ENCODE data around the gene SPTSSA. TPM values are rescaled to one million over a fixed set of nuclear protein-coding genes. Genes with fewer than 3 reads are reported as not detected.

Gene SPTSSA
- total and polyA plus RNA-seq, 2 donors (not counting 1 experiment from before 2014, with no cell fraction given), result 3.8 to 6.9 TPM

DNA sequence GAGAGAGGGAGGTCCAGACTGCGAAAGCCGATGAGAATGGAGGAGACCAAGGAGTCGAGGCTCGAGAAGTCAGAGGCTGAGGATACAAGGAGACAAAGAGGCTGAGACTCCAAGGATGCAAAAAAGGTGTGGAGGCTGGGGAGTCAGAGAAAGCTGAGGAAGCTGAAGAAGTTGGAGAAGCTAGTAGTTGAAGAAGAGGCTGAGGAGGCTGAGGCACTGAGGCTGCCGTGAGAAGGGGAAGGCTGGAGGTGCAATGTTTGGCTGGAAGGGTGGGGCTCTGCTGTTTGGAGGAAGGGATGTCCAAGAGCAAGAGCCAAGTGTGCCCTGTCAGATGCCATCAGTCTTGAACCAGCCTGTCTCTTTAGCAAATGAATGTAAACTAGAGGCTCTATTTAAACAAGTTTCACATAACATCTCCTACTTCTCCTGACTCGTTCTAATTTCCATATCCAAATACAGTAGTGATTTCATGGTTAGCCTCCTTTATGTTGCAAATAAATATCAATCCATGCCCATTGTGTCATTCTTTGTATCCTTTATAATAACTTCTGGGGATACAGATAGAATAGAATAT is 10.8 kb upstream of the SPTSSA start:
- no peak for ATAC-seq (ENCODE audit: low read depth)
- no peak overlapping the region for H3K4me3 ChIP-seq (ENCODE audit: control extremely low read depth in 1 of 5, extremely low read depth in 1 of 5, insufficient read depth in 1 of 5, low read depth in 2 of 5, low read length in 4 of 5)
- Mint-ChIP-seq H3K27ac (no peak overlapping the region), H3K4me3 (no peak overlapping the region), H3K4me1 (no peaks in the 10 kb centered on the region), H3K9me3 (ENCODE audit: insufficient read depth) (no peaks in the 10 kb centered on the region), H3K27me3 (peaks cover 7% of the 10 kb centered on the region)
- H3K9me3 ChIP-seq (ENCODE audit: control extremely low read depth in 1 of 3, control insufficient read depth in 2 of 3, insufficient read depth in 1 of 3, low read length in 2 of 3), result no peaks in the 10 kb centered on the region
- POLR2A ChIA-PET, result no interaction called here
- H2AFZ ChIP-seq (ENCODE audit: insufficient read depth, low read depth, low read length, poor library complexity, severe bottlenecking), result no peak overlapping the region
- peaks cover 0 to 5% (median 0%) of the 10 kb centered on the region in 4 experiments for H3K27me3 ChIP-seq (replicated peaks in 1 of 4; ENCODE audit: control extremely low read depth in 1 of 4, control insufficient read depth in 3 of 4, insufficient read depth in 4 of 4, low read length in 3 of 4)
- no peaks in the 10 kb centered on the region for H4K20me1 ChIP-seq (ENCODE audit: control insufficient read depth, insufficient read depth, low read length, poor library complexity, severe bottlenecking)
- intact Hi-C loops (cut with micrococcal nuclease), result no loop called here
- CTCF ChIA-PET, result no interaction called here
- no peak overlapping the region for H3K27ac ChIP-seq (ENCODE audit: low read length in 2 of 2)
- H3K36me3 ChIP-seq (replicated peaks in 1 of 2; ENCODE audit: control extremely low read depth in 1 of 2, control insufficient read depth in 1 of 2, extremely low read depth in 1 of 2, insufficient read depth in 2 of 2, low read length in 1 of 2), result no peaks in the 10 kb centered on the region
- no peak overlapping the region for H3K9ac ChIP-seq (ENCODE audit: low read length)
- 97% methylated on average over 5 of the region's 6 CpGs for WGBS (ENCODE audit: insufficient coverage)
- no peak overlapping the region for H3K4me2 ChIP-seq (replicated peaks; ENCODE audit: low read depth, low read length, poor library complexity, severe bottlenecking)
- DNase-seq, result no peak
- H3K4me1 ChIP-seq (ENCODE audit: control insufficient read depth in 2 of 2, insufficient read depth in 2 of 2, low read length in 2 of 2), result no peaks in the 10 kb centered on the region
- H3K79me2 ChIP-seq (ENCODE audit: control insufficient read depth, insufficient read depth, low read length), result no peaks in the 10 kb centered on the region
- TF ChIP-seq, protein P1, sequence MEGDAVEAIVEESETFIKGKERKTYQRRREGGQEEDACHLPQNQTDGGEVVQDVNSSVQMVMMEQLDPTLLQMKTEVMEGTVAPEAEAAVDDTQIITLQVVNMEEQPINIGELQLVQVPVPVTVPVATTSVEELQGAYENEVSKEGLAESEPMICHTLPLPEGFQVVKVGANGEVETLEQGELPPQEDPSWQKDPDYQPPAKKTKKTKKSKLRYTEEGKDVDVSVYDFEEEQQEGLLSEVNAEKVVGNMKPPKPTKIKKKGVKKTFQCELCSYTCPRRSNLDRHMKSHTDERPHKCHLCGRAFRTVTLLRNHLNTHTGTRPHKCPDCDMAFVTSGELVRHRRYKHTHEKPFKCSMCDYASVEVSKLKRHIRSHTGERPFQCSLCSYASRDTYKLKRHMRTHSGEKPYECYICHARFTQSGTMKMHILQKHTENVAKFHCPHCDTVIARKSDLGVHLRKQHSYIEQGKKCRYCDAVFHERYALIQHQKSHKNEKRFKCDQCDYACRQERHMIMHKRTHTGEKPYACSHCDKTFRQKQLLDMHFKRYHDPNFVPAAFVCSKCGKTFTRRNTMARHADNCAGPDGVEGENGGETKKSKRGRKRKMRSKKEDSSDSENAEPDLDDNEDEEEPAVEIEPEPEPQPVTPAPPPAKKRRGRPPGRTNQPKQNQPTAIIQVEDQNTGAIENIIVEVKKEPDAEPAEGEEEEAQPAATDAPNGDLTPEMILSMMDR (IDR thresholded peaks at IDR 0.05), result no peak
- no peak for TF ChIP-seq EZH2 (IDR thresholded peaks at IDR 0.05; ENCODE audit: borderline replicate concordance, insufficient read depth, low read depth, low read length, poor library complexity, severe bottlenecking)

GRCh38 chr14:34470319-34470718 is 8.3 kb upstream of the SPTSSA start:
- H3K27me3 Mint-ChIP-seq, result peaks cover 7% of the 10 kb centered on the region
- no peaks in the 10 kb centered on the region for H3K4me1 ChIP-seq (ENCODE audit: control insufficient read depth in 2 of 2, insufficient read depth in 2 of 2, low read length in 2 of 2)
- no peaks in the 10 kb centered on the region for H3K36me3 ChIP-seq (replicated peaks in 1 of 2; ENCODE audit: control extremely low read depth in 1 of 2, control insufficient read depth in 1 of 2, extremely low read depth in 1 of 2, insufficient read depth in 2 of 2, low read length in 1 of 2)
- POLR2A ChIA-PET, result no interaction called here
- no peaks in the 10 kb centered on the region for H3K4me1 Mint-ChIP-seq
- DNase-seq (no peak), ATAC-seq (ENCODE audit: low read depth) (no peak)
- peaks cover 0 to 5% (median 0%) of the 10 kb centered on the region in 4 experiments for H3K27me3 ChIP-seq (replicated peaks in 1 of 4; ENCODE audit: control extremely low read depth in 1 of 4, control insufficient read depth in 3 of 4, insufficient read depth in 4 of 4, low read length in 3 of 4)
- no peak overlapping the region for H3K27ac ChIP-seq (ENCODE audit: low read length in 2 of 2)
- H3K27ac Mint-ChIP-seq, result no peak overlapping the region
- H3K9me3 Mint-ChIP-seq (ENCODE audit: insufficient read depth), result no peaks in the 10 kb centered on the region
- intact Hi-C loops (cut with micrococcal nuclease), result no loop called here
- no peaks in the 10 kb centered on the region for H3K79me2 ChIP-seq (ENCODE audit: control insufficient read depth, insufficient read depth, low read length)
- H3K9ac ChIP-seq (ENCODE audit: low read length), result no peak overlapping the region
- no peaks in the 10 kb centered on the region for H4K20me1 ChIP-seq (ENCODE audit: control insufficient read depth, insufficient read depth, low read length, poor library complexity, severe bottlenecking)
- TF ChIP-seq, protein P1 (IDR thresholded peaks at IDR 0.05), result no peak
- no peak for TF ChIP-seq EZH2 (IDR thresholded peaks at IDR 0.05; ENCODE audit: borderline replicate concordance, insufficient read depth, low read depth, low read length, poor library complexity, severe bottlenecking)
- H3K9me3 ChIP-seq (ENCODE audit: control extremely low read depth in 1 of 3, control insufficient read depth in 2 of 3, insufficient read depth in 1 of 3, low read length in 2 of 3), result no peaks in the 10 kb centered on the region
- no peak overlapping the region for H3K4me2 ChIP-seq (replicated peaks; ENCODE audit: low read depth, low read length, poor library complexity, severe bottlenecking)
- H3K4me3 ChIP-seq (ENCODE audit: control extremely low read depth in 1 of 5, extremely low read depth in 1 of 5, insufficient read depth in 1 of 5, low read depth in 2 of 5, low read length in 4 of 5), result no peak overlapping the region
- H2AFZ ChIP-seq (ENCODE audit: insufficient read depth, low read depth, low read length, poor library complexity, severe bottlenecking), result no peak overlapping the region
- no peak overlapping the region for H3K4me3 Mint-ChIP-seq
- CTCF ChIA-PET, result no interaction called here

All from B cell (primary cell).